Mesenchymal stem cell (in vitro differentiated cells and primary cell): Measurements from ENCODE around the gene ZDHHC1. TPM values are rescaled to one million over a fixed set of nuclear protein-coding genes. Genes with fewer than 3 reads are reported as not detected.

Experiments used
- DNase-seq: peaks from one replicate; pipeline ENCODE4 v3.0.0-alpha.2; 2013
- H2AFZ ChIP-seq: one replicate; pipeline ENCODE4 v1.6.1; 2013; ENCODE audit warnings: low read depth, mild to moderate bottlenecking, control low read depth, inconsistent platforms, low read length, moderate library complexity
- H2AK5ac ChIP-seq: 2 replicates; pipeline ENCODE4 v1.6.1; 2013; ENCODE audit warnings: low read length, moderate library complexity, mild to moderate bottlenecking, inconsistent platforms; ENCODE audit not compliant: severe bottlenecking
- H2BK120ac ChIP-seq: one replicate; pipeline ENCODE4 v1.6.1; 2013; ENCODE audit warnings: low read depth, mild to moderate bottlenecking, inconsistent platforms, low read length, moderate library complexity
- H2BK12ac ChIP-seq, 2 experiments: one replicate each; pipeline ENCODE4 v1.6.1; 2013; ENCODE audit warnings: inconsistent platforms in 2 of 2, low read length in 2 of 2, mild to moderate bottlenecking in 2 of 2, moderate library complexity in 2 of 2, control low read depth in 1 of 2
- H2BK15ac ChIP-seq: one replicate; pipeline ENCODE4 v1.6.1; 2013; ENCODE audit warnings: mild to moderate bottlenecking, low read depth, inconsistent platforms; ENCODE audit not compliant: poor library complexity, severe bottlenecking
- H2BK5ac ChIP-seq: 2 replicates; pipeline ENCODE4 v1.6.1; 2013; ENCODE audit warnings: low read depth, mild to moderate bottlenecking, low read length, control low read depth, inconsistent platforms; ENCODE audit not compliant: poor library complexity, severe bottlenecking
- H3K14ac ChIP-seq, 2 experiments: one replicate each; pipeline ENCODE4 v1.6.1; 2013; ENCODE audit warnings: inconsistent platforms in 2 of 2, low read length in 2 of 2, control low read depth in 1 of 2, mild to moderate bottlenecking in 1 of 2, moderate library complexity in 1 of 2
- H3K18ac ChIP-seq, 2 experiments: one replicate each; pipeline ENCODE4 v1.6.1; 2013; ENCODE audit warnings: inconsistent platforms in 2 of 2, low read length in 2 of 2, control low read depth in 1 of 2, low read depth in 1 of 2, mild to moderate bottlenecking in 1 of 2
- H3K23ac ChIP-seq, 2 experiments: one replicate each; pipeline ENCODE4 v1.6.1; 2013; ENCODE audit warnings: inconsistent platforms in 2 of 2, low read length in 2 of 2, mild to moderate bottlenecking in 2 of 2, moderate library complexity in 2 of 2, control low read depth in 1 of 2
- H3K27ac ChIP-seq: 2 replicates; pipeline ENCODE4 v1.5.1; 2013; ENCODE audit warnings: mild to moderate bottlenecking, moderate library complexity, low read length, control low read depth, inconsistent platforms; ENCODE audit not compliant: poor library complexity, severe bottlenecking
- H3K27me3 ChIP-seq, 2 experiments: 2 replicates each; pipeline versions ENCODE4 v1.6.1 to v1.7.0; 2013; ENCODE audit warnings: low read length in 2 of 2, mild to moderate bottlenecking in 2 of 2, moderate library complexity in 2 of 2, control low read depth in 1 of 2, inconsistent platforms in 1 of 2; ENCODE audit not compliant: control insufficient read depth in 1 of 2, insufficient read depth in 1 of 2
- H3K36me3 ChIP-seq, 2 experiments: 2 replicates each; pipeline versions ENCODE4 v1.6.1 to v1.7.0; 2013; ENCODE audit warnings: low read length in 2 of 2, control low read depth in 1 of 2, inconsistent platforms in 1 of 2, low read depth in 1 of 2, mild to moderate bottlenecking in 1 of 2; ENCODE audit not compliant: insufficient read depth in 2 of 2, control insufficient read depth in 1 of 2
- H3K4ac ChIP-seq, 2 experiments: one replicate each; pipeline ENCODE4 v1.6.1; 2013; ENCODE audit warnings: inconsistent platforms in 2 of 2, low read length in 2 of 2, mild to moderate bottlenecking in 2 of 2, moderate library complexity in 2 of 2, control low read depth in 1 of 2, low read depth in 1 of 2
- H3K4me1 ChIP-seq: 2 replicates; pipeline ENCODE4 v1.6.1; 2013; ENCODE audit warnings: low read depth, low read length, control low read depth; ENCODE audit not compliant: control insufficient read depth, insufficient read depth
- H3K4me2 ChIP-seq: 2 replicates; pipeline ENCODE4 v1.6.1; 2013; ENCODE audit warnings: low read length, mild to moderate bottlenecking, inconsistent platforms; ENCODE audit not compliant: poor library complexity, severe bottlenecking
- H3K4me3 ChIP-seq, 2 experiments: 2 replicates each; pipeline versions ENCODE4 v1.5.1 to v1.7.0; 2013; ENCODE audit warnings: low read length in 2 of 2, mild to moderate bottlenecking in 2 of 2, control low read depth in 1 of 2, low read depth in 1 of 2; ENCODE audit not compliant: insufficient read depth in 1 of 2
- H3K79me1 ChIP-seq: replicated peaks from 2 replicates; pipeline ENCODE4 v1.6.1; 2013; ENCODE audit warnings: mild to moderate bottlenecking, control low read depth, low read length, inconsistent platforms; ENCODE audit not compliant: poor library complexity, severe bottlenecking
- H3K9ac ChIP-seq: 2 replicates; pipeline ENCODE4 v1.7.0; 2013; ENCODE audit warnings: mild to moderate bottlenecking, low read length, moderate library complexity
- H3K9me3 ChIP-seq: 2 replicates; pipeline ENCODE4 v1.7.0; 2013; ENCODE audit warnings: mild to moderate bottlenecking, low read length; ENCODE audit not compliant: control insufficient read depth
- H4K8ac ChIP-seq: one replicate; pipeline ENCODE4 v1.6.1; 2013; ENCODE audit warnings: inconsistent platforms, mild to moderate bottlenecking, low read length, moderate library complexity
- H4K91ac ChIP-seq: one replicate; pipeline ENCODE4 v1.6.1; 2013; ENCODE audit warnings: mild to moderate bottlenecking, low read length, inconsistent platforms
- WGBS: methylation state at CpG from one replicate; pipeline ENCODE4 v1.1.7; 2013; ENCODE audit warnings: mixed read lengths; 5-methylcytosine and 5-hydroxymethylcytosine counted together
- polyA plus RNA-seq, 2 experiments: library from polyadenylated mRNA; stranded (reverse); fragments of 200-250 nt; gene quantifications; one replicate each; pipeline ENCODE4 v1.2.3, GENCODE V29; 2013

The ZDHHC1 gene
- 6.6 TPM for polyA plus RNA-seq (2013, experiment 1 of 2)
- 6.1 TPM for polyA plus RNA-seq (2013, experiment 2 of 2)

- Histone ChIP-seq H3K9ac (peak within 1 kb of the TSS; percentile 97), H2AFZ (peak within 1 kb of the TSS; percentile 83)
- WGBS, result 5% methylated on average over 64 of the region's 73 CpGs
Measured at GRCh38 chr16:67415872-67416793, at the start of gene ZDHHC1. Gene ZDHHC1 (minus strand): TSS chr16:67416477. CDS start chr16:67407775, 8,702 bp downstream.

GRCh38 chr16:67464565-67464964 lies 48.3 kb upstream of the ZDHHC1 start:
- no peak overlapping the region for H2AFZ ChIP-seq
- H3K27me3 ChIP-seq, result no peaks in the 10 kb centered on the region
- no peak overlapping the region for H3K4ac ChIP-seq
- 94% methylated on average over 2 of the region's 2 CpGs for WGBS
- H3K36me3 ChIP-seq, result peaks cover 22 to 34% of the 10 kb centered on the region in 2 experiments
- H2BK120ac ChIP-seq, result no peak overlapping the region
- no peak overlapping the region for H3K23ac ChIP-seq
- no peaks in the 10 kb centered on the region for H3K9me3 ChIP-seq
- H2BK12ac ChIP-seq, result no peak overlapping the region
- no peak overlapping the region for H2BK15ac ChIP-seq
- H3K4me3 ChIP-seq, result no peak overlapping the region
- DNase-seq, result no peak
- H3K9ac ChIP-seq, result no peak overlapping the region
- no peak overlapping the region for H4K91ac ChIP-seq
- H4K8ac ChIP-seq, result no peak overlapping the region
- H3K4me1 ChIP-seq, result peaks cover 36% of the 10 kb centered on the region
- no peak overlapping the region for H3K14ac ChIP-seq
- H3K18ac ChIP-seq, result no peak overlapping the region
- no peak overlapping the region for H2BK5ac ChIP-seq
- no peak overlapping the region for H3K4me2 ChIP-seq
- H3K27ac ChIP-seq, result no peak overlapping the region
- H3K79me1 ChIP-seq, result peaks cover 54% of the 10 kb centered on the region
- no peak overlapping the region for H2AK5ac ChIP-seq

More at GRCh38 chr16:67415872-67416793, at the start of gene ZDHHC1:
- H3K36me3 ChIP-seq, result peaks cover 0 to 5% of the 10 kb centered on the region in 2 experiments
- peak within 1 kb of the TSS in 1 of 2 experiments; percentile 79 for H3K14ac ChIP-seq
- H3K9me3 ChIP-seq, result no peaks in the 10 kb centered on the region
- no peak within 1 kb of the TSS for H3K23ac ChIP-seq
- H3K4me3 ChIP-seq, result peak within 1 kb of the TSS; percentile 78 to 89
- H2BK120ac ChIP-seq, result peak within 1 kb of the TSS; percentile 13
- peaks cover 4% of the 10 kb centered on the region for H3K79me1 ChIP-seq
- no peak within 1 kb of the TSS for H2AK5ac ChIP-seq
- no peak within 1 kb of the TSS for H3K27ac ChIP-seq
- peak within 1 kb of the TSS; percentile 83 for H4K8ac ChIP-seq
- H4K91ac ChIP-seq, result peak within 1 kb of the TSS; percentile 58
- peak within 1 kb of the TSS; percentile 86 for H3K4me2 ChIP-seq
- H2BK12ac ChIP-seq, result peak within 1 kb of the TSS in 1 of 2 experiments; percentile 16
- DNase-seq, result peak; percentile 75
- peak within 1 kb of the TSS; percentile 33 for H2BK15ac ChIP-seq
- H3K4me1 ChIP-seq, result peaks cover 2% of the 10 kb centered on the region
- peak within 1 kb of the TSS in 1 of 2 experiments; percentile 46 for H3K18ac ChIP-seq
- H3K4ac ChIP-seq, result peak within 1 kb of the TSS in 1 of 2 experiments; percentile 74
- no peak within 1 kb of the TSS for H2BK5ac ChIP-seq
- peaks cover 0 to 8% of the 10 kb centered on the region in 2 experiments for H3K27me3 ChIP-seq

GRCh38 chr16:67463691-67464090 lies 47.4 kb upstream of the ZDHHC1 start:
- Histone ChIP-seq H3K18ac (no peak overlapping the region), H3K4me3 (no peak overlapping the region), H3K4ac (no peak overlapping the region), H2BK12ac (no peak overlapping the region), H3K14ac (no peak overlapping the region), H4K8ac (no peak overlapping the region), H2BK5ac (no peak overlapping the region), H2AFZ (no peak overlapping the region), H2BK15ac (no peak overlapping the region), H4K91ac (no peak overlapping the region), H3K4me2 (no peak overlapping the region), H3K36me3 (peaks cover 22 to 41% of the 10 kb centered on the region in 2 experiments), H3K9me3 (no peaks in the 10 kb centered on the region), H3K79me1 (peaks cover 59% of the 10 kb centered on the region), H3K27ac (no peak overlapping the region), H2AK5ac (no peak overlapping the region), H2BK120ac (no peak overlapping the region), H3K23ac (no peak overlapping the region), H3K9ac (no peak overlapping the region), H3K4me1 (peaks cover 44% of the 10 kb centered on the region), H3K27me3 (no peaks in the 10 kb centered on the region)
- 97% methylated on average over 4 of the region's 4 CpGs for WGBS
- no peak for DNase-seq

- Histone ChIP-seq H3K79me1 (peaks cover 62% of the 10 kb centered on the region), H2AK5ac (no peak overlapping the region), H3K4me1 (peaks cover 49% of the 10 kb centered on the region), H3K36me3 (peaks cover 22 to 42% of the 10 kb centered on the region in 2 experiments), H3K14ac (no peak overlapping the region), H3K4me2 (no peak overlapping the region), H3K23ac (no peak overlapping the region), H3K27ac (no peak overlapping the region), H4K8ac (no peak overlapping the region), H4K91ac (no peak overlapping the region), H2BK120ac (no peak overlapping the region), H3K27me3 (no peaks in the 10 kb centered on the region), H3K4ac (no peak overlapping the region), H3K18ac (no peak overlapping the region), H2BK15ac (no peak overlapping the region), H3K4me3 (no peak overlapping the region), H3K9ac (peak overlapping the region; percentile 25), H2BK5ac (no peak overlapping the region), H2AFZ (no peak overlapping the region), H2BK12ac (no peak overlapping the region), H3K9me3 (no peaks in the 10 kb centered on the region)
- WGBS, result 85% methylated on average over 5 of the region's 5 CpGs
- DNase-seq, result no peak
Measured at GRCh38 chr16:67463059-67463458, 46.8 kb upstream of the ZDHHC1 start.
